Upper lobe of right lung (tissue), 1 donor: ENCODE results near the gene ABHD17B. TPM values are rescaled to one million over a fixed set of nuclear protein-coding genes. Genes with fewer than 3 reads are reported as not detected.
"Not testable (repeated sequence)": the region's sequence is repeated elsewhere in the genome, so short reads cannot be mapped to it uniquely, and the experiment has no call there.

Experiments used
- ATAC-seq: fragments of 200-7000 bp; cut with Tn5 transposase; one replicate; pipeline ENCODE4 v1.9.1; 2020; ENCODE audit warnings: mild to moderate bottlenecking, moderate library complexity
- DNase-seq: peaks from one replicate; pipeline ENCODE4 v3.0.0-alpha.2; 2020
- H3K27ac ChIP-seq: fragments of 200-600 bp; one replicate; pipeline ENCODE4 v1.8.0; 2022
- H3K27me3 ChIP-seq: fragments of 200-600 bp; one replicate; pipeline ENCODE4 v1.8.0; 2022; ENCODE audit warnings: mild to moderate bottlenecking
- H3K36me3 ChIP-seq: fragments of 200-600 bp; one replicate; pipeline ENCODE4 v1.8.0; 2022
- H3K4me1 ChIP-seq: fragments of 200-600 bp; one replicate; pipeline ENCODE4 v1.8.0; 2022
- H3K4me3 ChIP-seq: fragments of 200-600 bp; one replicate; pipeline ENCODE4 v1.8.0; 2022; ENCODE audit warnings: mild to moderate bottlenecking
- H3K9me3 ChIP-seq: fragments of 200-600 bp; one replicate; pipeline ENCODE4 v1.8.0; 2022
- intact Hi-C: fragments of 100-400 bp; cut with DNase I; formaldehyde crosslinking; loops from one replicate; pipeline ENCODE4 v1.11.0; 2022
- total RNA-seq: library from RNA; stranded (reverse); fragmentation: NEBNext Ultra II Directional; extraction: Animal tissue kit (Norgen Biotek cat#: 25700); gene quantifications from one replicate; pipeline ENCODE4 v1.2.1, GENCODE V29; 2021
- TF ChIP-seq, protein P1 (sequence below): fragments of 200-600 bp; IDR thresholded peaks from one replicate; pipeline ENCODE4 v1.8.0; 2022; ENCODE audit warnings: antibody characterized with exemption
- donor health status: DM: no; HTN: yes; CAD: no; lungs with severe emphysema.

ABHD17B gene
- total RNA-seq, 1 donor from 2014 or later, result 14.3 TPM

- Histone ChIP-seq H3K4me1 (peaks cover 5% of the 10 kb centered on the region), H3K4me3 (no peak overlapping the region), H3K36me3 (no peaks in the 10 kb centered on the region), H3K27ac (no peak overlapping the region), H3K9me3 (no peaks in the 10 kb centered on the region), H3K27me3 (no peaks in the 10 kb centered on the region)
- no peak for ATAC-seq
- intact Hi-C loops, result no loop called here
- TF ChIP-seq, protein P1, sequence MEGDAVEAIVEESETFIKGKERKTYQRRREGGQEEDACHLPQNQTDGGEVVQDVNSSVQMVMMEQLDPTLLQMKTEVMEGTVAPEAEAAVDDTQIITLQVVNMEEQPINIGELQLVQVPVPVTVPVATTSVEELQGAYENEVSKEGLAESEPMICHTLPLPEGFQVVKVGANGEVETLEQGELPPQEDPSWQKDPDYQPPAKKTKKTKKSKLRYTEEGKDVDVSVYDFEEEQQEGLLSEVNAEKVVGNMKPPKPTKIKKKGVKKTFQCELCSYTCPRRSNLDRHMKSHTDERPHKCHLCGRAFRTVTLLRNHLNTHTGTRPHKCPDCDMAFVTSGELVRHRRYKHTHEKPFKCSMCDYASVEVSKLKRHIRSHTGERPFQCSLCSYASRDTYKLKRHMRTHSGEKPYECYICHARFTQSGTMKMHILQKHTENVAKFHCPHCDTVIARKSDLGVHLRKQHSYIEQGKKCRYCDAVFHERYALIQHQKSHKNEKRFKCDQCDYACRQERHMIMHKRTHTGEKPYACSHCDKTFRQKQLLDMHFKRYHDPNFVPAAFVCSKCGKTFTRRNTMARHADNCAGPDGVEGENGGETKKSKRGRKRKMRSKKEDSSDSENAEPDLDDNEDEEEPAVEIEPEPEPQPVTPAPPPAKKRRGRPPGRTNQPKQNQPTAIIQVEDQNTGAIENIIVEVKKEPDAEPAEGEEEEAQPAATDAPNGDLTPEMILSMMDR, result no peak
- no peak for DNase-seq
These were observed 9.0 kb downstream of the ABHD17B start for GRCh38 chr9:71901695-71902597.

DNA sequence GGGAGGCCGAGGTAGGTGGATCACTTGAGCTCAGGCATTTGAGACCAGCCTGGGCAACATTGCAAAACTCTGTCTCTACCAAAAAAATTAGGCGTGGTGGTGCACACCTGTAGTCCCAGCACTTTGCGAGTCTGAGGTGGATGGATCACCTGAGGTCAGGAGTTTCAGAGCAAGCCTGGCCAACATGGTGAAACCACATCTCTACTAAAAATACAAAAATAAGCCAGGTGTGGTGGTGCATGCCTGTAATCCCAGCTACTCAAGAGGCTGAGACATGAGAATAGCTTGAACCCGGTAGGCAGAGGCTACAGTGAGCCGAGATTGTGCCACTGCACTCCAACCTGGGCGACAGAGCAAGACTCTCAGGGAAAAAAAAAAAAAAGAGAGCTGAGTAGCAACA lies 12.2 kb downstream of the ABHD17B start:
- H3K27ac ChIP-seq, H3K36me3 ChIP-seq, H3K27me3 ChIP-seq, ATAC-seq, H3K9me3 ChIP-seq, DNase-seq, H3K4me3 ChIP-seq, intact Hi-C loops: not testable (repeated sequence)
- H3K4me1 ChIP-seq, result peaks cover 20% of the 10 kb centered on the region

- Histone ChIP-seq H3K27me3 (no peaks in the 10 kb centered on the region), H3K4me1 (peaks cover 20% of the 10 kb centered on the region), H3K4me3 (no peak overlapping the region), H3K9me3 (no peaks in the 10 kb centered on the region), H3K27ac (no peak overlapping the region), H3K36me3 (no peaks in the 10 kb centered on the region)
- intact Hi-C loops, result no loop called here
- ATAC-seq (no peak), DNase-seq (no peak)
- TF ChIP-seq, protein P1, result no peak
These were observed 13.4 kb downstream of the ABHD17B start for GRCh38 chr9:71897577-71897976.

- H3K27ac ChIP-seq, result no peak overlapping the region
- ATAC-seq, result no peak
- H3K9me3 ChIP-seq, result no peaks in the 10 kb centered on the region
- H3K36me3 ChIP-seq, result no peaks in the 10 kb centered on the region
- TF ChIP-seq, protein P1, result no peak
- H3K4me1 ChIP-seq, result peaks cover 20% of the 10 kb centered on the region
- H3K27me3 ChIP-seq, result no peaks in the 10 kb centered on the region
- no peak overlapping the region for H3K4me3 ChIP-seq
- intact Hi-C loops, result no loop called here
- no peak for DNase-seq
These were observed 14.2 kb downstream of the ABHD17B start for GRCh38 chr9:71896761-71897160.

DNA sequence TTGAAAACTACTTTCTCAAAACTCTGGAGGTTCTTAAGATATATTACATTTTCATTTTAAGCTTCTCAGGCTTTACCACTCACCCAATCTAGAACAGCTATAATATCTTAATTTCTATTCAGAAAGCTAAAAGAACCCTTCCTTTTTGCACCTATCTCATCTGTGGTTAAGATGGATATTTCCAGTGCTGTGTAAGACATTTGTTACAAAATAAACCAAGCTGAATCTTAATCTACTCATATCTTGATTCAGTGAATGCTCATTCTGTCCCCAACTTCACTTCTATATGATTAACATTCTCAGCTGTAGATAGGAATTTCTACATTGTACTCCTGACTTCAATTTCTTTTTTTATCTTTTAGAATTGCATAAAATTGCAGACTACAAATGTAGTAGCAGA lies 15.0 kb downstream of the ABHD17B start:
- Histone ChIP-seq H3K27ac (no peak overlapping the region), H3K4me3 (no peak overlapping the region), H3K27me3 (no peaks in the 10 kb centered on the region), H3K9me3 (no peaks in the 10 kb centered on the region), H3K4me1 (peaks cover 20% of the 10 kb centered on the region), H3K36me3 (no peaks in the 10 kb centered on the region)
- intact Hi-C loops, result no loop called here
- ATAC-seq (no peak), DNase-seq (no peak)
- TF ChIP-seq, protein P1, result no peak

- TF ChIP-seq, protein P1, result no peak
- intact Hi-C loops, result no loop called here
- Histone ChIP-seq H3K9me3 (no peaks in the 10 kb centered on the region), H3K27me3 (no peaks in the 10 kb centered on the region), H3K4me1 (peaks cover 20% of the 10 kb centered on the region), H3K27ac (no peak overlapping the region), H3K36me3 (no peaks in the 10 kb centered on the region), H3K4me3 (no peak overlapping the region)
- no peak for ATAC-seq
- no peak for DNase-seq
These were observed 15.9 kb downstream of the ABHD17B start for GRCh38 chr9:71895117-71895516.
